Coronary artery (tissue), 2 donors: ENCODE measurements around the gene FAM185A.
"Not testable (repeated sequence)": the region's sequence is repeated elsewhere in the genome, so short reads cannot be mapped to it uniquely, and the experiment has no call there.

ENCODE experiments used
- DNase-seq: peaks from one replicate; pipeline ENCODE4 v3.0.0-alpha.2; 2017; ENCODE audit warnings: low spot score
- H3K27ac ChIP-seq, 2 donors: fragments of 200-600 bp; sonication (generic); one replicate each; pipeline ENCODE4 v1.5.1; 2016 to 2019
- H3K4me3 ChIP-seq: fragments of 200-600 bp; sonication (generic); 2 replicates; pipeline ENCODE4 v1.5.1; 2016; ENCODE audit warnings: mild to moderate bottlenecking, moderate library complexity
- TF ChIP-seq, protein P1 (sequence below): fragments of 200-600 bp; sonication (generic); IDR thresholded peaks from one replicate; pipeline ENCODE4 v1.5.1; 2019; ENCODE audit warnings: antibody characterized with exemption

Gene FAM185A

DNA sequence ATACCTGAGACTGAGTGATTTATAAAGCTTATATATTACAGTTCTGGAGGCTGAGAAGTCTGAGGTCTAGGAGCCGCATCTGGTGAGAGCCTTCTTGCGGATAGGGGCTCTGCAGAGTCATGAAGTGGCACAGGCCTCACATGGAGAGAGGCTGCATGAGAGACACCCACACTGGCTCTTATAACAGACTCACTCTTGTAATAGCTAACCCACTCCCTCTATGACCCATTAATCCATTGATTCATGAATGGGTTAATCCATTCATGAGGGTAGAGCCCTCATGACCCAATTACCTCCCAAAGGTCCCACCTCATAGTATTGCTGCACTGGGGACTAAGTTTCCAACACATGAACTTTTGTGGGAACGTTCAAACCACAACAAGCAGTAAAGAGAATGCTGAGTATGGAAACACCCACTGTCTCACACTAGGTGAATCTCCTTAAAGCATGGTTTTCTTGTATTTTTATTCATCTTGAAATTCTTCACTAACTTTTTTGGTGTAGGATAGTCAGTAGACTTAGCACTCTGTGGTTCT is 20.9 kb downstream of the FAM185A start:
- DNase-seq, H3K4me3 ChIP-seq, H3K27ac ChIP-seq: not testable (repeated sequence)

DNA sequence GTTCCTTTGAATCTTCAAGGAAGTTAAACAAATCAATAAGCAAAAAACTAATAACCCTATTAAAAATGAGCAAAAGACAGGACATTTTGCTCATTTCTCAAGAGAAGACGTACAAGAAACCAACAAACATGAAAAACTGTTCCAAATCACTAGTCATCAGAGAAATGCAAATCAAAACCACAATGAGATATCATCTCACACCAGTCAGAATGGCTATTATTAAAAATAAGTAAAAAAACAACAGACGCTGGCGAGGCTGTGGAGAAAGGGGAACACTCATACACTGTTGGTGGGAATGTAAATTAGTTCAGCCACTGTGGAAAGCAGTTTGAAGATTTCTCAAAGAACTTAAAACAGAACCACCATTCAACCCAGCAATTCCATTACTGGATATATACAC is 21.7 kb downstream of the FAM185A start:
- H3K27ac ChIP-seq, H3K4me3 ChIP-seq, DNase-seq: not testable (repeated sequence)

DNA sequence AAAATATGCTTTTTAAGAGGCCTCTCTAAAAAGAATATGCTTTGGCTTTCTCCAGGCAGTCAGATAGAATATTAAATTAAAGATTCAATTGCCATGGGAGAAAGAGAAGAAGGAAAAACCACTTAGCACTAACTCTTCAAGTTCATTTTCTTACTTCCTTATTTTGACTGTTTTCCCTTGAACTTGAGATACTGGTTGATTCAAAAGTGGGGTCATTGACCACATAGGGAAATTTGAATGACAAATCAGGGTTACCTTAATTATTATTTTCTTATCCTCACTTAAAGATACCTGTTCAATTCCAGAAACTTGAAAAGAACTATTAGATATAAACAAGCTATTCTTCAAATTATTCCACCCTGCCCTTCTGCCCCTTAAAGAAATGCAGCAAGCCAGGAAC is 27.4 kb downstream of the FAM185A start:
- not testable (repeated sequence) for H3K4me3 ChIP-seq, H3K27ac ChIP-seq, DNase-seq

DNA sequence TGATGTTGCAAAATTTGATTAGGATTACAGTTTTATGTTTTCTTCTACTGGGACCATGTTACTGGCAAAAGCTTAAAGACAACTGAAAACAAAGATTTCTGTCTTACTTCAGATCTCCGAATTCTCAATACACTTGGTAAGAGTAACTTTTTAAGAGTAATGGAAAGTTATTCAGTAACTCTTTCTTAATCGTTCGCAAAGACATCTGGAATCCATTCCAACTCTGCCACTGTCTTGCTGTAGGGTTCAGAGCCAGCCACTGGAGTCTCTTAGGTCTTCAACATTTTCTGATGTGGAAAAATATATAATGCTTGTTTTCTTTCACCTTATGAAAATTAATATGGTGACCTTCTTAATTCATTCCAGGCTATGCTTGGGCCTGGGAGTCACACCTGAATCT is 29.9 kb downstream of the FAM185A start:
- H3K4me3 ChIP-seq, H3K27ac ChIP-seq, DNase-seq: not testable (repeated sequence)

DNA sequence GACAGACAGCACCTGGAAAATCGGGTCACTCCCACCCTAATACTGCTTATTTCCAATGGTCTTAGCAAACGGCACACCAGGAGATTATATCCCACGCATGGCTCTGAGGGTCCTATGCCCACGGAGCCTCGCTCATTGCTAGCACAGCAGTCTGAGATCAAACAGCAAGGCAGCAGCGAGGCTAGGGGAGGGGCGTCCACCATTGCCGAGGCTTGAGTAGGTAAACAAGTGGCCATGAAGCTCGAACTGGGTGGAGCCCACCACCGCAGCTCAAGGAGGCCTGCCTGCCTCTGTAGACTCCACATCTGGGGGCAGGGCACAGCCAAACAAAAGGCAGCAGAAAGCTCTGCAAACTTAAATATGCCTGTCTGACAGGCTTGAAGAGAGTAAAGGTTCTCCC is 32.1 kb downstream of the FAM185A start:
- H3K27ac ChIP-seq, DNase-seq, H3K4me3 ChIP-seq: not testable (repeated sequence)

DNA sequence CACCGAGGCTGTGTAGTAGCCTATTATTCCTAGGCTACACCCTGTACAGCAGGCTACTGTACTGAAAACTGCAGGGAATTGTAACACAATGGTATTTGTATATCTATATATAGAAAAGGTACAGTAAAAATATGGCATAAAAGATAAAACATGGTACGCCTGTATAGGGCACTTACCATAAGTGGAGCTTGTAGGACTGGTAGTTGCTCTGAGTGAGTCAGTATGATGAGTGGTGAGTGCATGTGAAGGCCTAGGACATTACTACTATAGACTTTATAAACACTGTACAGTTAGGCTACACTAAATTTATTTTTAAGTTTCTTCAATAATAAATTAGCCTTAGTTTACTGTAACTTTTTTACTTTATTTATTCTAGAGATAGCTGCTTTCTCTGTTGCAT is 40.0 kb downstream of the FAM185A start:
- DNase-seq, H3K4me3 ChIP-seq, H3K27ac ChIP-seq: not testable (repeated sequence)

DNA sequence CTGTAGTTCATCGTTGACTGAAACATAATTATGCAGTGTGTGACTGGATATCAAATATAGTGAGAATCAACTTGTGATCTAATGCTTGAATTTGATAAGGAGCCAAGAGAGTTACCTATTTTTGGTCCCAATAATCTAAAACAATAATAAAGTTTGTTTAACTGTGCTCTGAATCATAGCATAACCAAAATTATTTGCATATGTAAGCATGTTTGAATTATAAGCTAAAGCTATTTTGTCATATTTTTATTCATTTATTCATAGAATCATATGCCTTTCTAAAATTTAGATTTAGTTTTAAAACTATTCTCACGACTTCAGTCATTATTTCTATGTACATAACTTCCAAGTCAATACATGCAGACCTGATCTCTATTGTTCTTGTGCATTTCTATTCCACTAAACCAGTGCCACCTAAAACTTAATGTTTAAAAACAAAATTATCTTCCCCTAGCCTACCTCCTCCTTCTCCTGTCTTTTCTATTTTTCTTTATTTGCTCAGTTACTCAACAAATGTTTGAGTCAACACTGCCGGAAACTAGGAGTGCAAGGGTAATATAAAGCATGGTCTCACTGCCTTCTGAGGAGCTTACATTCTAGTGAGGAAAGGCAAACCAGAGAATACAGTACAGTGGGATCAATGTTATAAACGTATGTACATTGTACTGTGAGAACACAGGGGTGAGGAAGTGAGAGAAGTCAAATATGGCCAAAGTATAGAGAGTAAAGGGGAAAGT is 41.7 kb downstream of the FAM185A start:
- DNase-seq, H3K27ac ChIP-seq, H3K4me3 ChIP-seq: not testable (repeated sequence)

DNA sequence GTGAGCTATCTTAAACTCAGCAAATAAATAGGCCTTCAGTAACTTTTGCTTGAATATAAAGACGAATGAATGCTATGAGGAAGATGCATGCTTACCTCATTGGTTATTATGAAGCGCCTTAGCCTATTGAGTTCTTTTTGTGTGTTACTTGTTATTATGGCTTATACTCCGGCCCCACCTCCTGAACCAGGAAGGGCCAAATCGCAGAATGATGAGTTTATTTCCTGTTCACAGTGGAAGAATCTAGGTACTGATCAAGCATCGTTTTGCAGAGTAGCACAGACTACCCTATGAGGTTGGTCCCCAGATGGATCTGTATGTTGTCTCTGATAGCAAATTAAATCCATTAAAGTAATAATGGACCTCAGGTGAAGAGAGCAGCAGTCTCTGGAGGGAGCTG is 42.6 kb downstream of the FAM185A start:
- H3K27ac ChIP-seq, DNase-seq, H3K4me3 ChIP-seq: not testable (repeated sequence)

DNA sequence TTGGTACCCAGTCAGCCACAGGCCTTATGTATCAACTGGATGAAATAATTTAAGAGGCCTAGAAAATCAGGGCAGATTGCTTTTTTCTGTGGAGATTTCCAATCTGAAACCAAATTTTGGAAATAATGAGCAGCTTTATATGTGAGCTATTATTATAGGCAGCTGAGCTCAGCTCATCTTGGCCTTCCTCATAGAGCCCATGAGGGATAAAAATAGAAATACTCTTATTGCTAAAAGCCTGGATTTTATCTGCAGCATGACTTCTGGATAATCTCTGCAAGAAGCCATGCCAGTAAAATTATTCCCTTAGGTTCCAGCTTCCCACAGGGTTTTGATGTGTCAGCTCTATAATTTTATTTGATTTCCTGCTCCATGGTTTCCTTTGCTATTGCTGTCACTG is 43.0 kb downstream of the FAM185A start:
- H3K4me3 ChIP-seq, H3K27ac ChIP-seq, DNase-seq: not testable (repeated sequence)

DNA sequence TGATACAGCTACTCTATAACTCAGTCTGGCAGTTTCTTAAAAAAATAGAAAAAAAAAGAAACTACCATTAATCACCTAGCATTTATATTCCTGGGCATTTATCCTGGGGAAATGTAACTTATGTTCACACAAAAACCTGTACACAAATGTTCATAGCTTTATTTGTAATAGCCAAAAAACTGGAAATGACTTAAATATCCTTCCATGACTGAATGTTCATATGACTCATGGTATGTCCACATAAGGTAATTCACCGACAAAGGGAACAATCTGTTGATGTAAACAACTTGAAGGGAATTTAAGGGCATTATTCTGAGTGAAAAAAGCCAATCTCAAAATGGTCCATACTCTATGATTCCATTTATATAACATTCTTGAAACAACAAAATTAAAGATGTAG is 45.8 kb downstream of the FAM185A start:
- DNase-seq, H3K4me3 ChIP-seq, H3K27ac ChIP-seq: not testable (repeated sequence)

DNA sequence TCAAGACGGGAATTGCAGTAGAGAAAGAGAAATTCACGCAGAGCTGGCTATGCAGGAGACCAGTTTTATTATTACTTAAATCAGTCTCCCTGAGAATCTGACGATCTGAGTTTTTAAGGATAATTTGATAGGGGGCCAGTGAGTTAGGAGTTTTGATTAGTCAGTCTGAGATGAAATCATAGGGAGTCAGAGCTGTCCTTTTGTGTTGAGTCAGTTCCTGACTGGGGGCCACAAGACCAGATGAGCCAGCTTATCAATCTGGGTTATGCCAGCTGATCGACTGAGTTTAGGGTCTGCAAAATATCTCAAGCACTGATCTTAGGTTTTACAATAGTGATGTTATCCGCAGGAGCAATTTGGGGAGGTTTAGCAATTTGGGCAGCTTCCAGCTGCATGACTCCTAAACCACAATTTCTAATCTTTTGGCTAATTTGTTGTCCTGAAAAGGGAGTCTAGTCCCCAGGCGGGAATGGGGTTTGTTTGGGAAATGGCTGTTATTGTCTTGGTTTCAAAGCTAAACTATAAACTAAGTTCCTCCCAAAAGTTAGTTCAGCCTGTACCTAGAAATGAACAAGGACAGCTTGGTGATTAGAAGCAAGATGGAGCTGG is 47.3 kb downstream of the FAM185A start:
- H3K27ac ChIP-seq, DNase-seq: not testable (repeated sequence)

DNA sequence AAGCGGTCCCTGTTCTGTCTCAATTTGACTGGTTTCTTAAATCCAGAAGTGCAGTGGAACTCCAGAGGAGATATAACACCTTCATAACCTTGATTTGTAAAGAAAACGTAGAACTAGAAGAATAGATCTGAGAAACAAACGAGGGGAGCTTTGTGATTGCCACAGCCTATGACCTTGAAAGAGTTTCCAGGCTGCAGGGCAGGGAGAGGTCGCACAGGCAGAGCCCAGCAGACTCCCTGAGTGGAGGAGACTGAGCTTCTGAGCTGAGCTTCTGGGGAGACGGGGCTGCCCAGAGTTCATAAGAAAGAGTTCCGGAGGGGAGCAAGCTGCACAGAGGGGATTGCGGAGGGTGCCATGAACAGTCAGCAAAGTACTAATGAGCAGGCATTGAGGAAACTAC is 57.8 kb downstream of the FAM185A start:
- no peak for DNase-seq
- no peak overlapping the region for H3K27ac ChIP-seq
- H3K4me3 ChIP-seq: no peak overlapping the region
- TF ChIP-seq, protein P1, sequence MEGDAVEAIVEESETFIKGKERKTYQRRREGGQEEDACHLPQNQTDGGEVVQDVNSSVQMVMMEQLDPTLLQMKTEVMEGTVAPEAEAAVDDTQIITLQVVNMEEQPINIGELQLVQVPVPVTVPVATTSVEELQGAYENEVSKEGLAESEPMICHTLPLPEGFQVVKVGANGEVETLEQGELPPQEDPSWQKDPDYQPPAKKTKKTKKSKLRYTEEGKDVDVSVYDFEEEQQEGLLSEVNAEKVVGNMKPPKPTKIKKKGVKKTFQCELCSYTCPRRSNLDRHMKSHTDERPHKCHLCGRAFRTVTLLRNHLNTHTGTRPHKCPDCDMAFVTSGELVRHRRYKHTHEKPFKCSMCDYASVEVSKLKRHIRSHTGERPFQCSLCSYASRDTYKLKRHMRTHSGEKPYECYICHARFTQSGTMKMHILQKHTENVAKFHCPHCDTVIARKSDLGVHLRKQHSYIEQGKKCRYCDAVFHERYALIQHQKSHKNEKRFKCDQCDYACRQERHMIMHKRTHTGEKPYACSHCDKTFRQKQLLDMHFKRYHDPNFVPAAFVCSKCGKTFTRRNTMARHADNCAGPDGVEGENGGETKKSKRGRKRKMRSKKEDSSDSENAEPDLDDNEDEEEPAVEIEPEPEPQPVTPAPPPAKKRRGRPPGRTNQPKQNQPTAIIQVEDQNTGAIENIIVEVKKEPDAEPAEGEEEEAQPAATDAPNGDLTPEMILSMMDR: no peak

More for the DNA sequence above, 47.3 kb downstream of the FAM185A start:
- not testable (repeated sequence) for H3K4me3 ChIP-seq

DNA sequence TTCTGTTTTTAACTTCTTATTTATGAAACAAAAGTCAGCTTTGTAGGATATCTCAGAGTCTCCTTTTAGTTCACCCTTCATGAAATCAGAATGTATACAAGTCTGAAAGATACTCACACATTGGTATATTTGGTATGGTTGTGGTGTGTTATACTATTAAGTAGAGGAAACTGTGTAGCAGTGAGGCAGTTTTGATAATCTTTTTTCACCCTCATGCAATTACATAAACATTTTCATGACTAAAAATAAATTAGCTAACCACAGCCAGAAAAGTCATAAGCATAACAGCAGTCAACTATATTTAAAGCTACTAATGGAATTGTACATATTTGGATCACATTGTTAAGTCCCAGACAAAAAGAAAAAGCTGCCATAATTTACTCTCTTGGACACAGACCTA is 62.1 kb downstream of the FAM185A start:
- DNase-seq: no peak
- Histone ChIP-seq H3K4me3 (no peak overlapping the region), H3K27ac (peak overlapping the region in 1 of 2 donors; percentile 8)
- TF ChIP-seq, protein P1: no peak
